Activated naive CD8-positive, alpha-beta T cell treated with anti-CD3 and anti-CD28 coated beads, Interleukin-2, amount 50 U/mL, for 24 hours (primary cell): Measurements from ENCODE around the gene CTDSP2.

Experiments
- ATAC-seq: fragments of 150-1000 bp; cut with Tn5 transposase; one replicate; pipeline ENCODE4 v1.10.0; 2021
- DNase-seq: peaks from one replicate; pipeline ENCODE4 v3.0.0; 2021
- H3K27ac Mint-ChIP-seq: one replicate; pipeline ENCODE4 v1.8.0; 2021; ENCODE audit warnings: mild to moderate bottlenecking, mixed read lengths
- H3K27me3 Mint-ChIP-seq: one replicate; pipeline ENCODE4 v1.8.0; 2021; ENCODE audit warnings: mixed read lengths
- H3K36me3 Mint-ChIP-seq: one replicate; pipeline ENCODE4 v1.8.0; 2021; ENCODE audit warnings: low read depth, mixed read lengths
- H3K4me1 Mint-ChIP-seq: one replicate; pipeline ENCODE4 v1.8.0; 2021; ENCODE audit warnings: mixed read lengths
- H3K4me3 Mint-ChIP-seq: one replicate; pipeline ENCODE4 v1.8.0; 2021; ENCODE audit warnings: mild to moderate bottlenecking, moderate library complexity, mixed read lengths
- H3K9me3 Mint-ChIP-seq: one replicate; pipeline ENCODE4 v1.8.0; 2021; ENCODE audit warnings: mixed read lengths

CTDSP2 gene

GRCh38 chr12:57771236-57771872, 75.2 kb downstream of the CTDSP2 start:
- Mint-ChIP-seq H3K4me3 (peak overlapping the region; percentile 94), H3K9me3 (no peaks in the 10 kb centered on the region), H3K27me3 (peaks cover 3% of the 10 kb centered on the region), H3K36me3 (peaks cover 36% of the 10 kb centered on the region), H3K27ac (peak overlapping the region; percentile 96), H3K4me1 (peaks cover 46% of the 10 kb centered on the region)
- peak; percentile 93 for DNase-seq
- peak; percentile 68 for ATAC-seq

- H3K4me1 Mint-ChIP-seq, result peaks cover 48% of the 10 kb centered on the region
- ATAC-seq, result no peak
- H3K27ac Mint-ChIP-seq, result peak overlapping the region; percentile 69
- no peak for DNase-seq
- H3K36me3 Mint-ChIP-seq, result peaks cover 34% of the 10 kb centered on the region
- peaks cover 5% of the 10 kb centered on the region for H3K27me3 Mint-ChIP-seq
- peak overlapping the region; percentile 94 for H3K4me3 Mint-ChIP-seq
- no peaks in the 10 kb centered on the region for H3K9me3 Mint-ChIP-seq
Observed at GRCh38 chr12:57770734-57771133, 75.8 kb downstream of the CTDSP2 start.
